ENCODE data around the gene LPIN1. TPM values are rescaled to one million over a fixed set of nuclear protein-coding genes. Genes with fewer than 3 reads are reported as not detected.
"Not testable (repeated sequence)": the region's sequence is repeated elsewhere in the genome, so short reads cannot be mapped to it uniquely, and the experiment has no call there.

The LPIN1 gene
- polyA plus RNA-seq, 4 donors: 22.1 to 26.2 (median 23.9) TPM

GRCh38 chr2:11759182-11759975 lies 12.9 kb downstream of the LPIN1 start:
- DNase-seq (ENCODE audit: low read depth in 4 of 4, low spot score in 3 of 4): not testable (repeated sequence)

GRCh38 chr2:11761259-11761658 lies 14.8 kb downstream of the LPIN1 start:
- DNase-seq (ENCODE audit: low read depth in 4 of 4, low spot score in 3 of 4): no peak

- DNase-seq (ENCODE audit: low read depth in 4 of 4, low spot score in 3 of 4): no peak
These were observed 15.6 kb downstream of the LPIN1 start for GRCh38 chr2:11762031-11762430.

GRCh38 chr2:11762799-11763461 lies 16.5 kb downstream of the LPIN1 start:
- no peak for DNase-seq (ENCODE audit: low read depth in 4 of 4, low spot score in 3 of 4)

- no peak for DNase-seq (ENCODE audit: low read depth in 4 of 4, low spot score in 3 of 4)
These were observed 17.9 kb downstream of the LPIN1 start for GRCh38 chr2:11764359-11764758.

- no peak for DNase-seq (ENCODE audit: low read depth in 4 of 4, low spot score in 3 of 4)
These were observed 18.5 kb downstream of the LPIN1 start for GRCh38 chr2:11764920-11765319.

GRCh38 chr2:11765501-11765900 lies 19.1 kb downstream of the LPIN1 start:
- no peak for DNase-seq (ENCODE audit: low read depth in 4 of 4, low spot score in 3 of 4)

- no peak for DNase-seq (ENCODE audit: low read depth in 4 of 4, low spot score in 3 of 4)
These were observed 19.6 kb downstream of the LPIN1 start for GRCh38 chr2:11766016-11766415.

GRCh38 chr2:11767779-11768178 lies 21.3 kb downstream of the LPIN1 start:
- no peak for DNase-seq (ENCODE audit: low read depth in 4 of 4, low spot score in 3 of 4)

GRCh38 chr2:11768946-11769345 lies 22.5 kb downstream of the LPIN1 start:
- no peak for DNase-seq (ENCODE audit: low read depth in 4 of 4, low spot score in 3 of 4)

GRCh38 chr2:11769516-11769915 lies 23.1 kb downstream of the LPIN1 start:
- DNase-seq (ENCODE audit: low read depth in 4 of 4, low spot score in 3 of 4): no peak

GRCh38 chr2:11770531-11771188 lies 24.2 kb downstream of the LPIN1 start:
- no peak for DNase-seq (ENCODE audit: low read depth in 4 of 4, low spot score in 3 of 4)

GRCh38 chr2:11771971-11772615 lies 25.7 kb downstream of the LPIN1 start:
- no peak for DNase-seq (ENCODE audit: low read depth in 4 of 4, low spot score in 3 of 4)

- DNase-seq (ENCODE audit: low read depth in 4 of 4, low spot score in 3 of 4): no peak
These were observed 26.7 kb downstream of the LPIN1 start for GRCh38 chr2:11773111-11773510.

- DNase-seq (ENCODE audit: low read depth in 4 of 4, low spot score in 3 of 4): no peak
These were observed 27.5 kb downstream of the LPIN1 start for GRCh38 chr2:11773747-11774525.

GRCh38 chr2:11774600-11774999 lies 28.2 kb downstream of the LPIN1 start:
- DNase-seq (ENCODE audit: low read depth in 4 of 4, low spot score in 3 of 4): no peak

GRCh38 chr2:11775384-11775783 lies 29.0 kb downstream of the LPIN1 start:
- no peak for DNase-seq (ENCODE audit: low read depth in 4 of 4, low spot score in 3 of 4)

- no peak for DNase-seq (ENCODE audit: low read depth in 4 of 4, low spot score in 3 of 4)
These were observed 30.8 kb downstream of the LPIN1 start for GRCh38 chr2:11777066-11777782.

GRCh38 chr2:11777886-11778415 lies 31.5 kb downstream of the LPIN1 start:
- DNase-seq (ENCODE audit: low read depth in 4 of 4, low spot score in 3 of 4): no peak

All from left renal pelvis (tissue), 4 donors.